ENCODE measurements around the gene COL20A1. TPM values are rescaled to one million over a fixed set of nuclear protein-coding genes. Genes with fewer than 3 reads are reported as not detected.

The COL20A1 gene
- total RNA-seq, 1 donor from 2014 or later: not detected

DNA sequence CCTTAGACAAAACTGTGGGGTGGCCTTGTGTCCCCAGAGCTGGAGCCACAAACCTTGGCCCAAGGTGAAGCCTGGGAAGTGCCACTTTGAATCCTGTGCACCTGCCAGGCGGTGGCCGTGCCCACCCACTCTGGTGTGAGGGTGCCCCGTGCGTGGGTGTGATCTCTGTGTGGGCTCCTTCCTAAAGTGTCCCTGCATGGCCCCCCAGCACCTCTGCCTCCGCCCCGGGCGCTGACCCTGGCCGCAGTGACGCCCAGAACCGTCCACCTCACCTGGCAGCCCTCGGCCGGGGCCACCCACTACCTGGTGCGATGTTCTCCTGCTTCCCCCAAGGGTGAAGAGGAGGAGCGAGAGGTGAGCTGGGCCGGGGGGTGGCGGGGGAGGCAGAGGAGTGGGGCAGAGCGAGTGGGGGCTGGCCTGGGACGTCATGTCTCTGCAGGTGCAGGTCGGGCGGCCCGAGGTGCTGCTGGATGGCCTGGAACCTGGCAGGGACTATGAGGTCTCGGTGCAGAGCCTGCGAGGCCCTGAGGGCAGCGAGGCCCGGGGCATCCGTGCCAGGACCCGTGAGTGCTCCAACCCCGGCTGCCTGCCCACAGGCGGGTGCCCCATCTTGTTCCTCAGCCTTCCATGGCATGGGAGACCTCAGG, 18.3 kb downstream of the COL20A1 start:
- no peak for DNase-seq (ENCODE audit: extremely low spot score in 2 of 2)
- no peaks in the 10 kb centered on the region for H3K4me1 ChIP-seq
- no peak overlapping the region for H3K27ac ChIP-seq
- intact Hi-C loops (cut with DNase I): loop anchor here (5.0 kb wide), 1 partner anchor 66 kb away; no protein-coding TSS in a partner anchor
- no peak overlapping the region for H3K4me3 ChIP-seq
- no peaks in the 10 kb centered on the region for H3K27me3 ChIP-seq
- TF ChIP-seq CTCF (IDR thresholded peaks at IDR 0.05): no peak
- TF ChIP-seq POLR2AphosphoS5 (IDR thresholded peaks at IDR 0.05; ENCODE audit: insufficient read depth in 1 of 2, low read depth in 1 of 2): no peak
- no peak for TF ChIP-seq POLR2A (IDR thresholded peaks at IDR 0.05)
- no peaks in the 10 kb centered on the region for H3K9me3 ChIP-seq
- H3K36me3 ChIP-seq: no peaks in the 10 kb centered on the region

GRCh38 chr20:63311833-63312243, 18.9 kb downstream of the COL20A1 start:
- Histone ChIP-seq H3K9me3 (no peaks in the 10 kb centered on the region), H3K27me3 (no peaks in the 10 kb centered on the region), H3K27ac (no peak overlapping the region), H3K4me1 (no peaks in the 10 kb centered on the region), H3K36me3 (no peaks in the 10 kb centered on the region), H3K4me3 (no peak overlapping the region)
- no peak for DNase-seq (ENCODE audit: extremely low spot score in 2 of 2)
- TF ChIP-seq POLR2A (IDR thresholded peaks at IDR 0.05) (no peak), CTCF (IDR thresholded peaks at IDR 0.05) (no peak), POLR2AphosphoS5 (IDR thresholded peaks at IDR 0.05; ENCODE audit: insufficient read depth in 1 of 2, low read depth in 1 of 2) (no peak)
- intact Hi-C loops (cut with DNase I): loop anchor here (5.0 kb wide), 1 partner anchor 65 kb away; no protein-coding TSS in a partner anchor

DNA sequence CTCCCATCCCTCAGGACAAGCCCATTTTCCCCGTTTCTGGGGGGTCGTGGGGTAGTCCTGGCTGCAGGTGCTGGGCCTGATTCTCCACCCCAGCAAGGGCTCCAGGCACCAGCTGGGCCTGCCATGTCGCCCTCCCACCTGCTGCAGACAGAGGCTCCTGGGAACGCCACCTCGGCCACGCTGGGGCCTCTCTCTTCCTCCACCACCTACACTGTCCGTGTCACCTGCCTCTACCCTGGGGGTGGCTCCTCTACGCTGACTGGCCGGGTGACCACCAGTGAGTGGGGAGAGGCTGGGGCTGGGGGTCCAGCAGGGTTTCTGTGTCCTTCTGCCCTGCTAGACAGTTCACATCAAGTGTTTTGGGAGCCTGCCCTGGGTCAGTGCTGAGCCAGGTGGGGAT, 19.3 kb downstream of the COL20A1 start:
- Histone ChIP-seq H3K4me3 (no peak overlapping the region), H3K27ac (no peak overlapping the region), H3K36me3 (no peaks in the 10 kb centered on the region), H3K9me3 (no peaks in the 10 kb centered on the region), H3K4me1 (no peaks in the 10 kb centered on the region), H3K27me3 (no peaks in the 10 kb centered on the region)
- no peak for DNase-seq (ENCODE audit: extremely low spot score in 2 of 2)
- TF ChIP-seq POLR2AphosphoS5 (IDR thresholded peaks at IDR 0.05; ENCODE audit: insufficient read depth in 1 of 2, low read depth in 1 of 2) (no peak), CTCF (IDR thresholded peaks at IDR 0.05) (no peak), POLR2A (IDR thresholded peaks at IDR 0.05) (no peak)
- intact Hi-C loops (cut with DNase I): loop anchor here (5.0 kb wide), 1 partner anchor 65 kb away; no protein-coding TSS in a partner anchor

DNA sequence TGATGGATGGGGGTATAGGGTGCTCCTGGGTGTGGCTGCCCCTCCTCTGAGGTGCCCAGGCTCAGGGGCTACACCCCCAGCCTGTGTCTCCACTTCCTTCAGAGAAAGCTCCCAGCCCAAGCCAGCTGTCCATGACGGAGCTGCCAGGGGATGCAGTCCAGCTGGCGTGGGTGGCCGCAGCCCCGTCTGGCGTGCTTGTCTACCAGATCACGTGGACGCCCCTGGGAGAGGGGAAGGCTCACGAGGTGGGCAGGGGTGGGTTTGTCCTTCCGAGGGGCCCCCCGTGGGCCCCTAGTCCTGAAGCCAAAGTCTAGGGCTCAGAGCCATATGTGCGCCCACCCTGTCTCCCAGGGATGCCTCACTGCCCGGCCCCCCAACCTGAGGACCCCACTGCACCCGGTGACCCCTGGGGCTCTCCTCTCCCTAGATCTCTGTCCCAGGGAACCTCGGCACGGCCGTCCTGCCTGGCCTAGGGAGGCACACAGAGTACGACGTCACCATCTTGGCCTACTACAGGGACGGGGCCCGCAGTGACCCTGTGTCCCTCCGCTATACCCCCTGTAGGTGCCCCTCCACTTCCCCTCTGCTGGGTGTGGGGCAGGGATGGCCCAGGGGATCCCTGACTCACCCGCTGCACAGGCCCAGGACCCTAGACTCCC, 19.8 kb downstream of the COL20A1 start:
- H3K27me3 ChIP-seq: no peaks in the 10 kb centered on the region
- intact Hi-C loops (cut with DNase I): loop anchor here (5.0 kb wide), 1 partner anchor 64 kb away; no protein-coding TSS in a partner anchor
- no peak overlapping the region for H3K27ac ChIP-seq
- no peaks in the 10 kb centered on the region for H3K9me3 ChIP-seq
- no peaks in the 10 kb centered on the region for H3K4me1 ChIP-seq
- H3K4me3 ChIP-seq: no peak overlapping the region
- no peak for TF ChIP-seq CTCF (IDR thresholded peaks at IDR 0.05)
- TF ChIP-seq POLR2AphosphoS5 (IDR thresholded peaks at IDR 0.05; ENCODE audit: insufficient read depth in 1 of 2, low read depth in 1 of 2): no peak
- no peak for TF ChIP-seq POLR2A (IDR thresholded peaks at IDR 0.05)
- no peak for DNase-seq (ENCODE audit: extremely low spot score in 2 of 2)
- no peaks in the 10 kb centered on the region for H3K36me3 ChIP-seq

Data from vagina (tissue), 2 donors.